Measurements from ENCODE around the gene PIGL. TPM values are rescaled to one million over a fixed set of nuclear protein-coding genes. Genes with fewer than 3 reads are reported as not detected.
"Not testable (repeated sequence)": the region's sequence is repeated elsewhere in the genome, so short reads cannot be mapped to it uniquely, and the experiment has no call there.

Gene PIGL
- total RNA-seq (33.2 TPM), polyA plus RNA-seq (16.7 TPM)

DNA sequence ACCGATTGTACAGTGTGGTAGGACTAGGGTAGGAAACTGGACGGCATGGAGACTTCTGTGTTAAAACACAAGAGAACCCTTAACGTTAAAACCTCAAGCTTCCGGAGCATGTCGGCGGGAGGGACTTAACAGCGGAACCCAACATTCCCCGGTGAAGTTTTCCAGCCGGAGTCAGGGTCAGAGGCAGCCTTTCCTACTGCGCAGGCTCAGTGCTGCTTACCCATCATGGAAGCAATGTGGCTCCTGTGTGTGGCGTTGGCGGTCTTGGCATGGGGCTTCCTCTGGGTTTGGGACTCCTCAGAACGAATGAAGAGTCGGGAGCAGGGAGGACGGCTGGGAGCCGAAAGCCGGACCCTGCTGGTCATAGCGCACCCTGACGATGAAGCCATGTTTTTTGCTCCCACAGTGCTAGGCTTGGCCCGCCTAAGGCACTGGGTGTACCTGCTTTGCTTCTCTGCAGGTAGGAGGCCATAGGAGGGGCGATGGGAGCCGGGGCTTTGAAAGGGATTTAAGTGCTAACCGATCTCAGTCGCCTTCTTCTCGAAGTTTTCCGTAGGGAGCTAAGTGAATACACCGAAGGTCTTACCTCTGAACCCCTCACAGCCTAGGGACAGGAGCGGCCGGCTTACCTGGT is at the start of gene PIGL:
TSS of gene PIGL (plus strand) at position 209 of the 634 bp plus-strand sequence. CDS start at position 226, 17 bp downstream.
- no peaks in the 10 kb centered on the region for H3K4me1 ChIP-seq (ENCODE audit: insufficient read depth)

DNA sequence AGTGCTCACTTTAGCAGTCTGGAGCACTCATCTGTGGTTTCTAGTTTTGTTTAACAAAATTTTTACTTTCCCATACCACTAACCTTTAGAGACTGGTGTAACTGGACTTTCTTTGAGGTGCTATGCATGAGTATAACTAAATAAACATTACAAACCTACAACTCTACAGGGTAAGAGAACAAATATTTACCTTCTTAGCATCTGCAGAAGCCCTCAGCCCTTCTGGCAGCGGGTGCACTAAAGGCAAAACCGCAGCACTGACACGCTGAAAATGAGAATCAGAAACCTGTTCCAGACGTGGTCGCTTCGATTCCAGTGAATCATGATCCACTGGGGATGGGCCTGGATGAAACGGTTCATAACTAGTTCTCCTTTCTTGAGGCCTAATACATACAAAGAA is 45.4 kb upstream of the PIGL start:
- no peak overlapping the region for H3K27ac ChIP-seq (ENCODE audit: low read depth)
- no peak overlapping the region for H3K4me3 ChIP-seq (ENCODE audit: low read depth, low read length)
- H3K36me3 ChIP-seq (ENCODE audit: insufficient read depth) = no peaks in the 10 kb centered on the region
- DNase-seq (ENCODE audit: extremely low spot score) = no peak
- H3K4me1 ChIP-seq (ENCODE audit: insufficient read depth) = no peaks in the 10 kb centered on the region
- WGBS = 86% methylated on average over 7 of the region's 7 CpGs

More for the DNA sequence above, at the start of gene PIGL:
- Histone ChIP-seq H3K4me3 (ENCODE audit: low read depth, low read length) (peak within 1 kb of the TSS; percentile 99), H3K36me3 (ENCODE audit: insufficient read depth) (peaks cover 2% of the 10 kb centered on the region), H3K27ac (ENCODE audit: low read depth) (peak within 1 kb of the TSS; percentile 97)
- peak; percentile 84 for DNase-seq (ENCODE audit: extremely low spot score)
- under 1% methylated on average over 29 of the region's 29 CpGs for WGBS

DNA sequence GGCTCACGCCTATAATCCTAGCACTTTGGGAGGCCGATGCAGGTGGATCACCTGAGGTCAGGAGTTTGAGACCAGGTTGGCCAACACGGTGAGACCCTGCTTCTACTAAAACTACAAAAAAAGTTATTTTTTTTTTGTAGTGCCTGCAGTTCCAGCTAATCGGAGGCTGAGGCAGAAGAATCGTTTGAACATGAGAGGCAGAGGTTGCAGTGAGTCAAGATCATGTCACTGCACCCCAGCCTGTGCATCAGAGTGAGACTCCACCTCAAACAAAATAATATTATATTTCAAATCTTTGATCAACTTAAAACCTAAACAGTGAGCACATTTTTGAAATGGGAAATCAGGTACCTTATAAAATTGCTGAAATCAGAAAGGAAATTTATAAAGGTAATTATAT is 38.2 kb upstream of the PIGL start:
- DNase-seq (ENCODE audit: extremely low spot score) = no peak
- Histone ChIP-seq H3K27ac (ENCODE audit: low read depth) (no peak overlapping the region), H3K4me3 (ENCODE audit: low read depth, low read length) (no peak overlapping the region), H3K4me1 (ENCODE audit: insufficient read depth) (no peaks in the 10 kb centered on the region), H3K36me3 (ENCODE audit: insufficient read depth) (no peaks in the 10 kb centered on the region)
- WGBS = 96% methylated on average over 5 of the region's 5 CpGs

DNA sequence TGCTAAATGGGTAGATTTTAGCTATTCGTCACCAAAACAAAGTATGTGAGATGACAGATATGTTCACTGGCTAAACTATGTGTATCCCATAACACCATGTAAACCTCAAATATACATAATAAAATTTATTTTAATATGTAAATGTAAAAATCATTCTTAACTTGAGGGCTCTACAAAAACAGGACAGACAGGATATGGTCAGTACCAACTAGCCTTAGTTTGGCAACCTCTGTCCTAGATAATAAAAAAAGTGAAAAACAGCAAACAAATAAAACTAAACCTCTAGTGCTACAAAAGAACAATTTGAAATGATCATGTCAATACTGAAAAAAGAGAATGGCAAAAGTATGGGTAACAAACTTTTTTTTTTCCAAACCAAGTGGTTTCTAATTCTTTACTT is 35.4 kb upstream of the PIGL start:
- no peaks in the 10 kb centered on the region for H3K36me3 ChIP-seq (ENCODE audit: insufficient read depth)
- no peaks in the 10 kb centered on the region for H3K4me1 ChIP-seq (ENCODE audit: insufficient read depth)
- no peak for DNase-seq (ENCODE audit: extremely low spot score)
- 90% methylated on average over 1 of the region's 1 CpG for WGBS
- H3K27ac ChIP-seq (ENCODE audit: low read depth) = no peak overlapping the region
- no peak overlapping the region for H3K4me3 ChIP-seq (ENCODE audit: low read depth, low read length)

DNA sequence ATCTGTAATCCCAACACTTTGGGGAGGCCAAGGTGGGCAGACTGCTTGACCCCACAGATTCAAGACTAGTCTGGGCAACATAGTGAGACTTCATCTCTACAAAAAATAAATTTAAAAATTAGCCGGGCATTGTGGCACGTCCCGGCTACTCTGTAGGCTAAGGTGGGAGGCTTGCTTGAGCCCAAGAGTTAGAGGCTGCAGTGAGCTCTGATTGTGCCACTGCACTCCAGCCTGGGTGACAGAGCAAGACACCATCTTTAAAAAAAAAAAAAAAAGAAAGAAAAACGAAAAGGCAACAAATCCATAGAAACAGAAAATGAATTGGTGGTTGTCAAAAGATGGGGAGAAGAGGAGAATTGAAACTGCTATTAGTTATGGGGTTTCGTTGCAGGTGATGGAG is 29.4 kb upstream of the PIGL start:
- WGBS = 86% methylated on average over 5 of the region's 5 CpGs
- no peak overlapping the region for H3K27ac ChIP-seq (ENCODE audit: low read depth)
- H3K4me3 ChIP-seq (ENCODE audit: low read depth, low read length) = no peak overlapping the region
- DNase-seq (ENCODE audit: extremely low spot score) = no peak
- no peaks in the 10 kb centered on the region for H3K4me1 ChIP-seq (ENCODE audit: insufficient read depth)
- peaks cover 3% of the 10 kb centered on the region for H3K36me3 ChIP-seq (ENCODE audit: insufficient read depth)

DNA sequence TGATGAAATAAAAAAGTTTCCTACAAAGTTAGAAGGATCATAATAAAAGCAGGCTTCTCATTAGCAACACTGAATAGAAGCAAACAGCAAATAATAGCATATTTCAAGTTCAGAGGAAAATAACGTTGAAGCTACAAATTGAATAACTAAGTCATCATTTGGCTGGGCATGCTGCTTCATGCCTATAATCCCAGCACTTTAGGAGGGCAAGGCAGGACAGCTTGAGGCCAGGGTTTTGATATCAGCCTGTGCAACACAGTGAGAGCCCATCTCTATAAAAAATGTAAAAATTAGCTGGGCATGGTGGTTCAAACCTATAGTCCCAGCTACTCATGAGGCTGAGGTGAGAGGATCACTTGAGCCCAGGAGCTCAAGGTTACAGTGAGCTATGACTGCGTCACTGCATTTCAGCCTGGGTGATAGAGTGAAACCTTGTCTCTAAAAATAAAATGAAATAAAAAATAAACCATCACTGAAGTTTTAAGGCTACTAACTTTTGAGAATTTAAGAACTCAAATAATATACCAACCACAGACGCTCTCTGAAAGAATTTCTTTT is 27.1 kb upstream of the PIGL start:
- H3K4me1 ChIP-seq (ENCODE audit: insufficient read depth) = no peaks in the 10 kb centered on the region
- no peak overlapping the region for H3K27ac ChIP-seq (ENCODE audit: low read depth)
- 71% methylated on average over 3 of the region's 3 CpGs for WGBS
- no peak overlapping the region for H3K4me3 ChIP-seq (ENCODE audit: low read depth, low read length)
- H3K36me3 ChIP-seq (ENCODE audit: insufficient read depth) = peaks cover 3% of the 10 kb centered on the region
- DNase-seq (ENCODE audit: extremely low spot score) = no peak

DNA sequence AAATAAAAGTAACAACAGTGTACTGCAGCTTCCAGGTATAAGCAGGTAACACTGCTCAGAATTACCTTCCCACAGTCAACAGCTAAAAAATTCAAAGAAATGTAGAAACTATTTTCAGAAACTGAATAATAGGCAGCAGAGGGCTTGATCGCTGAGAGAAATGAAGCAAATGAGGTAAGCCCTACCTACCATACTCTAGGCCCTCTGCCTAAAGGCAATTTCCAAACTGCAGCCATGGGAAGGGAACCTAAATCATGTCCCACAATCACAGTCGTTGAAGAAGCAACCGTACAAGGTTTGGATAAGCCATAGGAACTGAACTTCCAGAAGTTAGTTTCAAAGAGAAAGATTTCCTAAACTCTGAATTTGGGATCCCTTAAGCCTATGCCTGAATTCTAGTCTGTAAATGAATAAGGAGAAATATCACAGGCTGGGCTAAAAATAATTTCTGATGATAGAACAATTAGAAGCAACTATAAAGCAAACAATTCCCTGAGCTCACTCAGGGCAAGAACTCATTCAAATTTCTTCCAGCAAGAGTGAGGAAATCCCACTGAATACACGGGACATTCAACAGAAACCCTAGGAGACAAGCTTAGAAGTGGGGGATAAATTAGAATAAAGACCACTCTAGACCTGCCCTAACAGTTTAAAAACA is 26.2 kb upstream of the PIGL start:
- no peaks in the 10 kb centered on the region for H3K4me1 ChIP-seq (ENCODE audit: insufficient read depth)
- H3K27ac ChIP-seq (ENCODE audit: low read depth) = no peak overlapping the region
- H3K4me3 ChIP-seq (ENCODE audit: low read depth, low read length) = no peak overlapping the region
- 82% methylated on average over 4 of the region's 4 CpGs for WGBS
- no peak for DNase-seq (ENCODE audit: extremely low spot score)
- peaks cover 3% of the 10 kb centered on the region for H3K36me3 ChIP-seq (ENCODE audit: insufficient read depth)

DNA sequence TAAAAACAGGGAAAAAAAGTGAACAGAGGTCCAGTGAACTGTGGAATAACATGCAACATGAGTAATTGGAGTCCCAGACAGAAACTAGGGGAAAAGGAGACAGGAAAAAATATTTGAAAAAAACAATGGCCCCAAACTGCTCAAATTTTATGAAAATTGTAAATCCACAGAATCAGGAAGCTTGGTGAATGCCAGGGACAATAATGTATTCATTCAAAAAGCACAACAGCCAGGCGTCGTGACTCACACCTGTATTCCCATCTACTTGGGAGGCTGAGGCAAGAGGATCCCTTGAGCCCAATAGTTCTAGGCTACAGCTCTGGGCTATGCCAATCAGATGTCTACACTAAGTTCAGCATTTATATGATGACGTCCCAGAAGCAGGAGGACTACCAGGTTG is 25.4 kb upstream of the PIGL start:
- no peak for DNase-seq (ENCODE audit: extremely low spot score)
- Histone ChIP-seq H3K36me3 (ENCODE audit: insufficient read depth) (peaks cover 3% of the 10 kb centered on the region), H3K27ac (ENCODE audit: low read depth) (no peak overlapping the region), H3K4me1 (ENCODE audit: insufficient read depth) (no peaks in the 10 kb centered on the region), H3K4me3 (ENCODE audit: low read depth, low read length) (no peak overlapping the region)
- WGBS = 86% methylated on average over 3 of the region's 3 CpGs

DNA sequence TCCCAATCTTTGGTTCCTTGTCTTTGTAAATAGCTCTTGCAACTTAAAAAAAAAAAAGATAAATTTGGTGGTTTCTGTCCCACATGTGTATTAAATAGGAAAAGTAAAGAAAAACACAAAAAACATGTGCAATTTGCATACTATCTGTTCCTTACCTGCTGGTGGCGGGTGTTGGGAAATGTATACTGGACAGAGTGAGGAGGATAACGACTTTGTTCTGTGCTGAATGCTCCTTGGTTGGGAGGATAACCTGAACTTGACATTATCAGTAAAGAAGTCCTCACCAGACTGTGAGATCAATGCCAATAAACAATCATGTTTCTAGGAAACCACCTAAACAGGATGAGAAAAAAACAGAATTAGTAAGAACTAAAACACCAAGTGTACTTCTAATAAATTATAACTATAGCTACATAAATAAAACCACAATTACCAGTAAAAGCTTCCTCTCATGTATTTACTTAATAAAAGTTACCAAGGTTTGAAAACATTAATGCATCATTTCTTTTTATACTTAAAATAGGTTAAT is 22.6 kb upstream of the PIGL start:
- not testable (repeated sequence) for H3K36me3 ChIP-seq (ENCODE audit: insufficient read depth); H3K4me1 ChIP-seq (ENCODE audit: insufficient read depth); DNase-seq (ENCODE audit: extremely low spot score); H3K4me3 ChIP-seq (ENCODE audit: low read depth, low read length); H3K27ac ChIP-seq (ENCODE audit: low read depth)
- WGBS = 63% methylated on average over 2 of the region's 2 CpGs

DNA sequence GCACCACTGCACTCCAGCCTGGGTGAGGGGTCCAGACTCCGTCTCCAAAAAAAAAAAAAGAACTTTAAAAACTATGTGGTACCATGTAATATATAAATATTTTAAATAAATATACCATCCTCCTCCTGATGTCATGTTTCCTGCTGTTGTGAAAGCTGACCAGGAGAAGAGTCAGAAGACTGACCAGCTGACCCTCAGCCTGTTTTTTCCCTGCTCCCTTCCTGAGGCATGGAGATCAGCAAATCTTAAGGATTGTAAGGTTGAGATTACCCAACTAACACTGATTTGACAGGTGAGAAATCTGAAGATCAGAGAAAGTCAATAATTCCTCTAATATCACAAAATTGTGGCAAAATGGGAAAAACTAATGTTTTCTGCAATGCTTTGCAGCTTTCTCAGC is 19.7 kb upstream of the PIGL start:
- H3K36me3 ChIP-seq (ENCODE audit: insufficient read depth) = no peaks in the 10 kb centered on the region
- H3K27ac ChIP-seq (ENCODE audit: low read depth) = no peak overlapping the region
- 100% methylated on average over 1 of the region's 1 CpG for WGBS
- no peak overlapping the region for H3K4me3 ChIP-seq (ENCODE audit: low read depth, low read length)
- H3K4me1 ChIP-seq (ENCODE audit: insufficient read depth) = no peaks in the 10 kb centered on the region
- no peak for DNase-seq (ENCODE audit: extremely low spot score)

DNA sequence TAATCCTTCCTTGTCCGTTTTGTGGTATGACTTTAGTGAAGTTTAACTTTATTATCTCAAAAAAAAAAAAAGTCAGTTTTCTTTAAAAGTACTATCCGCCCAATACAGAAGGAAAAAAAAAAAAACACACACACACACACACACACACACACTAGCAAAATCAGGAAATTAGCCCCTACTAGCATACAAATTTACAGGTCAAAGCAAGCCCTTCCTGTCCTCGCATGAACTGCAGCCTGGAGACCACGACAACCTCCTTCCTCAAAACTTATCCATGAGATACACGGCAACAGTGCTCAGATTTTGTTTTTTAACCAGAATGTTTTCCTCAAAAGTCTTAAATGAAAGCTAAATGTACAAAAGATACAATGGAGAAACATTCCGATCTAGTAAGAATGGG is 17.9 kb upstream of the PIGL start:
- Histone ChIP-seq H3K27ac (ENCODE audit: low read depth) (no peak overlapping the region), H3K4me1 (ENCODE audit: insufficient read depth) (no peaks in the 10 kb centered on the region), H3K36me3 (ENCODE audit: insufficient read depth) (no peaks in the 10 kb centered on the region), H3K4me3 (ENCODE audit: low read depth, low read length) (no peak overlapping the region)
- WGBS = 42% methylated on average over 6 of the region's 6 CpGs
- DNase-seq (ENCODE audit: extremely low spot score) = no peak

DNA sequence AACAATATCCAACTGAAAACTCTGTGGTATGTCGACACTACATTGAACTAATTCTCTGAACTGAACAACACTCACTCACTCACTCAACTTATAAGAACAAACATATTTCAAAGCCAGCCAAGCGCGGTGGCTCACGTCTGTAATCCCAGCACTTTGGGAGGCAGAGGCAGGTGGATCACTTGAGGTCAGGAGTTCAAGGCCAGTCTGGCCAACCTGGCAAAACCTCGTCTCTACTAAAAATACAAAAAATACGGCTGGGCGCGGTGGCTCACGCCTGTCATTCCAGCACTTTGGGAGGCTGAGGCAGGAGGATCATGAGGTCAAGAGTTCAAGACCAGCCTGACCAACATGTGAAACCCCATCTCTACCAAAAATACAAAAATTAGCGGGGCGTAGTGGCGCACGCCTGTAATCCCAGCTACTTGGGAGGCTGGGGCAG is 15.3 kb upstream of the PIGL start:
- H3K36me3 ChIP-seq (ENCODE audit: insufficient read depth); H3K4me3 ChIP-seq (ENCODE audit: low read depth, low read length); DNase-seq (ENCODE audit: extremely low spot score); H3K4me1 ChIP-seq (ENCODE audit: insufficient read depth); H3K27ac ChIP-seq (ENCODE audit: low read depth): not testable (repeated sequence)
- 88% methylated on average over 13 of the region's 13 CpGs for WGBS

DNA sequence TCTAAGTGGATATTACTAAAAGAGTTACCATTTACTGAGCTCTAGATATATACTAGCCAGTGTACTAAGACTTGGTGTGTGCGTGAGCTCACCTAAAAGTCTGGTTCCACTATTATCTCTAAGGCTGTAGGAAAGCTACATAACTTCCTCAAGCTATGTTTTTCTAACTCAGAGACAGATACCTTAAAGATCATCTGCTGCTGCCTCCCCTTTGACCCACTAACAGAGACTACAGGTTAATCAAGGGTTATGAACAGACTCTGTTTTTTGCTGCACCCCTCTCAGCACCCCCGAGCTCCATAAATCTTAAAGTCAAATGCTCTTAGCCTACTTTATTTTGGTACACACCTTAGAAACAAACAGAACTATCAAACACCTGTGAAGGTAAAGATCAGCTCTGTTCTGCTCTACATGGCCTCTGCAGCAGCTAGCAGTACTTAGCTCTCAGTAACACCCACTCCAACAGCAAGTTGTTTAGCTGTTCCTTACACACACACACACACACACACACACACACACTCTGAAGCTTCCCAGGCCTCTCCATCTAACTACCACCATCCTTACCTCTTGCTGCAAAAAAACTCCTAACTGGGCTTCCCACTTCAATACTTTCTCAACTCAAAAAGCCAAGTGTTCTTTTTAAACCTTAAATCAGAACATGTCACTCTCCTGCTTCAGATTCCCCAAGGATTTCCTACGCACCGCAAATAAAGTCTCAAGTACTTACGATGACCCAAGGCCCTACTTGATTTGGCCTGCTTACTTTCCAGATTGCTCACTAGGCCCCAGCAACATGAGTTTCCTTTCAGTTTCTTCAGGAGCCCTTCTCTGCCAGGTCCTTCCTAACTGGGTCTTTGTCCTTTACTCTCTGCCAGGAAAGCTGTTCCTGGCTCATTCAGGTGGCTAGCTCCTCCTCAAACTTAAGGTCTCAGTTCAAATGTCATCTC is 14.2 kb upstream of the PIGL start:
- H3K4me3 ChIP-seq (ENCODE audit: low read depth, low read length); H3K4me1 ChIP-seq (ENCODE audit: insufficient read depth); DNase-seq (ENCODE audit: extremely low spot score); H3K36me3 ChIP-seq (ENCODE audit: insufficient read depth): not testable (repeated sequence)
- H3K27ac ChIP-seq (ENCODE audit: low read depth) = peak overlapping the region; percentile 38
- WGBS = 55% methylated on average over 5 of the region's 5 CpGs

Measured in urinary bladder (tissue), 4 donors.